Liver (tissue), 2 donors: Measurements from ENCODE around the gene SNX1.

Experiments
- EGR1 ChIP-seq, 2 donors: IDR thresholded peaks; 2 replicates each; pipeline ENCODE4 v1.6.1; 2016 to 2018; ENCODE audit warnings: antibody characterized with exemption in 2 of 2, low read depth in 2 of 2
- RAD21 ChIP-seq, 2 donors: IDR thresholded peaks; 2 replicates each; pipeline ENCODE4 v1.6.1; 2016; ENCODE audit warnings: antibody characterized with exemption in 2 of 2, mild to moderate bottlenecking in 2 of 2
- donor health status: healthy.

- TF ChIP-seq RAD21 (IDR thresholded peaks at IDR 0.05) (no peak), EGR1 (IDR thresholded peaks at IDR 0.05; ENCODE audit: low read depth in 2 of 2) (no peak)
Observed at GRCh38 chr15:64155802-64156651, 60.2 kb downstream of the SNX1 start.
